Keratinocyte (primary cell): ENCODE data around the gene SDC3.
"Not testable (repeated sequence)": the region's sequence is repeated elsewhere in the genome, so short reads cannot be mapped to it uniquely, and the experiment has no call there.

Experiments
- CTCF ChIP-seq, 3 experiments: IDR thresholded peaks in 1 of 3; conservative IDR thresholded peaks in 1 of 3; optimal IDR thresholded peaks in 1 of 3; 2 replicates in 2 of 3; 3 replicates in 1 of 3; pipeline versions ENCODE3 to v1.5.1; 2011; ENCODE audit warnings: low read length in 3 of 3, mild to moderate bottlenecking in 3 of 3, moderate library complexity in 2 of 3, control low read depth in 1 of 3, inconsistent platforms in 1 of 3; ENCODE audit not compliant: insufficient read depth in 2 of 3; ENCODE audit errors: extremely low read depth in 1 of 3
- EZH2 ChIP-seq: IDR thresholded peaks from one replicate; pipeline ENCODE4 v1.6.1; 2012; ENCODE audit warnings: inconsistent platforms, mild to moderate bottlenecking, low read length, moderate library complexity

GRCh38 chr1:30935758-30936157 is 27.2 kb upstream of the SDC3 start:
- TF ChIP-seq EZH2; CTCF (optimal IDR thresholded peaks at IDR 0.05 in 1 of 3, IDR thresholded peaks at IDR 0.05 in 1 of 3, conservative IDR thresholded peaks at IDR 0.05 in 1 of 3; ENCODE audit: extremely low read depth in 1 of 3, insufficient read depth in 2 of 3, low read length in 3 of 3): not testable (repeated sequence)
